GM19239 (cell line): Measurements from ENCODE around the gene ITCH.
A peak's percentile ranks its signal among the peaks of the same experiment; 100 is the strongest.
"Not testable (repeated sequence)": the region's sequence is repeated elsewhere in the genome, so short reads cannot be mapped to it uniquely, and the experiment has no call there.

Experiments
- DNase-seq: peaks from one replicate; pipeline ENCODE4 v3.0.0; 2011; ENCODE audit warnings: low spot score; ENCODE audit not compliant: insufficient read length
- FAIRE-seq: peaks from 2 replicates; lab custom pipeline; 2011; peaks lifted over from hg19 to GRCh38; lab: Jason Lieb, UNC

The ITCH gene

GRCh38 chr20:34491932-34492509 lies 128.9 kb downstream of the ITCH start:
- FAIRE-seq (no peak), DNase-seq (no peak)

- DNase-seq: no peak
- no peak for FAIRE-seq
Measured at GRCh38 chr20:34493646-34494045, 130.6 kb downstream of the ITCH start.

- FAIRE-seq (no peak), DNase-seq (no peak)
Measured at GRCh38 chr20:34495307-34495706, 132.2 kb downstream of the ITCH start.

GRCh38 chr20:34495916-34496315 lies 132.8 kb downstream of the ITCH start:
- FAIRE-seq: no peak
- DNase-seq: no peak

- DNase-seq, FAIRE-seq: not testable (repeated sequence)
Measured at GRCh38 chr20:34497596-34497995, 134.5 kb downstream of the ITCH start.

- FAIRE-seq (no peak), DNase-seq (no peak)
Measured at GRCh38 chr20:34500823-34501222, 137.8 kb downstream of the ITCH start.

GRCh38 chr20:34506480-34506879 lies 143.4 kb downstream of the ITCH start:
- DNase-seq (no peak), FAIRE-seq (no peak)

GRCh38 chr20:34507702-34508413 lies 144.8 kb downstream of the ITCH start:
- DNase-seq (no peak), FAIRE-seq (no peak)

GRCh38 chr20:34510575-34510974 lies 147.5 kb downstream of the ITCH start:
- FAIRE-seq (no peak), DNase-seq (no peak)

GRCh38 chr20:34511891-34512265 lies 148.8 kb downstream of the ITCH start:
- DNase-seq: no peak
- FAIRE-seq: no peak

- no peak for FAIRE-seq
Measured at GRCh38 chr20:34512266-34512954, 149.3 kb downstream of the ITCH start.

GRCh38 chr20:34512955-34513419 lies 149.9 kb downstream of the ITCH start:
- FAIRE-seq (no peak), DNase-seq (no peak)

More at GRCh38 chr20:34512266-34512954, 149.3 kb downstream of the ITCH start:
- no peak for DNase-seq

- DNase-seq, FAIRE-seq: not testable (repeated sequence)
Measured at GRCh38 chr20:34514034-34514433, 151.0 kb downstream of the ITCH start.

GRCh38 chr20:34514897-34515483 lies 151.9 kb downstream of the ITCH start:
- no peak for DNase-seq
- no peak for FAIRE-seq

- DNase-seq: peak; percentile 60
- no peak for FAIRE-seq
Measured at GRCh38 chr20:34515484-34516246, 152.6 kb downstream of the ITCH start.

GRCh38 chr20:34516247-34517113 lies 153.4 kb downstream of the ITCH start, which contains the start of gene DYNLRB1:
Gene DYNLRB1 (plus strand): TSS chr20:34516422. CDS start chr20:34516459, 37 bp downstream.
- peak; percentile 75 for DNase-seq
- peak; percentile 95 for FAIRE-seq

GRCh38 chr20:34517114-34517505 lies 154.0 kb downstream of the ITCH start:
- no peak for FAIRE-seq
- no peak for DNase-seq

GRCh38 chr20:34518863-34519262 lies 155.8 kb downstream of the ITCH start:
- DNase-seq, FAIRE-seq: not testable (repeated sequence)

GRCh38 chr20:34519841-34520240 lies 156.8 kb downstream of the ITCH start:
- DNase-seq, FAIRE-seq: not testable (repeated sequence)
